ENCODE results near the gene CCDC88C. TPM values are rescaled to one million over a fixed set of nuclear protein-coding genes. Genes with fewer than 3 reads are reported as not detected.

The CCDC88C gene
- total RNA-seq, 1 experiment from 2014 or later = 29.8 TPM

DNA sequence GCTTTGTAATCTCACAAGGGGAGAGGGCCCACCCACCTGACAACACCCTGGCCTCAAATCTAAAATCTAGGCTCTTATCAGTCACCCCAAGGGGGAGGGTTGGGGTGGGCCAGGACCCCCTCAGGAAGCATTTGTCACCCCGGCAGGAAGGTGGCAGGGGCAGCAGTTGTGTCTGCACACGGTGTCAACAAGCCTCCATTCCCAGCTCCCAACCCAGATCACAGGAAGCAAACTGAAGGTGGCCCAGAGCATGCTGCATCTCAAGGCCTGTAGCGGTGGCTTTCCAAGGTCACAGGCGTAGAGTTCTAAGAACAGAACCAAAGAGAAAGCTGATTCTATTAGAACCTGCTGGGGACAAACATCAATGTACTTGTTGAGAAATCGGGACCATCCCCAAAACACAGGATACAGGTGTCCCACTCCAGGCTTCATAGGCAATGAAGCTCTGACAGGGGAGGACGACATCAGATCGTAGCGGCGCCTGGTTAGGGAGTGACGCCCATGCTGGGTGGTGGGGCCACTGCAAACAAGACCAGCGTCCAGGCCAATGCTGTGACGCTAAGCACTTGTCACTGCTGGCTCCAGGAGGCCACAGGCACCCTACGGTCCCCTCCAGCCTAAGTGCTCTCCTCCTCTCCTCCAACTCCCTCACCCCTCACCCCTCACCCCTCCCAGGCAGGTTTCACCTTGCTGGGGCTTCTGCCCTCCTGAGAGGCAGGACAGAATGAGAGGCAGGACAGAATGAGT, 52.9 kb downstream of the CCDC88C start:
- ChIA-PET CTCF (no interaction called here), POLR2A (no interaction called here)
- no TSS peak for BruUV-seq (replicated peaks)
- H3K36me3 ChIP-seq (ENCODE audit: control insufficient read depth, insufficient read depth, low read length) = no peaks in the 10 kb centered on the region
- no peak for DNase-seq
- H3K4me1 ChIP-seq = peaks cover 4% of the 10 kb centered on the region; the same call in 1 of the 2 replicates
- H3K27me3 Mint-ChIP-seq (ENCODE audit: insufficient read depth, unreplicated experiment) = no peaks in the 10 kb centered on the region
- H3K27ac Mint-ChIP-seq (ENCODE audit: unreplicated experiment) = no peak overlapping the region
- H3K27me3 ChIP-seq (replicated peaks; ENCODE audit: control insufficient read depth, insufficient read depth, low read length) = no peaks in the 10 kb centered on the region
- H3K4me1 Mint-ChIP-seq (ENCODE audit: low read depth, unreplicated experiment) = no peaks in the 10 kb centered on the region
- H3K9me3 Mint-ChIP-seq (ENCODE audit: unreplicated experiment) = no peaks in the 10 kb centered on the region
- no peak overlapping the region for H3K4me3 ChIP-seq (ENCODE audit: low read depth, low read length)
- no peaks in the 10 kb centered on the region for H3K36me3 Mint-ChIP-seq (ENCODE audit: insufficient read depth, unreplicated experiment)
- intact Hi-C loops (cut with micrococcal nuclease; ENCODE audit: unreplicated experiment) = loop anchor here (5.0 kb wide), 1 partner anchor 53 kb away; the partner anchor contains the start of gene CCDC88C
- TF ChIP-seq, protein P1, sequence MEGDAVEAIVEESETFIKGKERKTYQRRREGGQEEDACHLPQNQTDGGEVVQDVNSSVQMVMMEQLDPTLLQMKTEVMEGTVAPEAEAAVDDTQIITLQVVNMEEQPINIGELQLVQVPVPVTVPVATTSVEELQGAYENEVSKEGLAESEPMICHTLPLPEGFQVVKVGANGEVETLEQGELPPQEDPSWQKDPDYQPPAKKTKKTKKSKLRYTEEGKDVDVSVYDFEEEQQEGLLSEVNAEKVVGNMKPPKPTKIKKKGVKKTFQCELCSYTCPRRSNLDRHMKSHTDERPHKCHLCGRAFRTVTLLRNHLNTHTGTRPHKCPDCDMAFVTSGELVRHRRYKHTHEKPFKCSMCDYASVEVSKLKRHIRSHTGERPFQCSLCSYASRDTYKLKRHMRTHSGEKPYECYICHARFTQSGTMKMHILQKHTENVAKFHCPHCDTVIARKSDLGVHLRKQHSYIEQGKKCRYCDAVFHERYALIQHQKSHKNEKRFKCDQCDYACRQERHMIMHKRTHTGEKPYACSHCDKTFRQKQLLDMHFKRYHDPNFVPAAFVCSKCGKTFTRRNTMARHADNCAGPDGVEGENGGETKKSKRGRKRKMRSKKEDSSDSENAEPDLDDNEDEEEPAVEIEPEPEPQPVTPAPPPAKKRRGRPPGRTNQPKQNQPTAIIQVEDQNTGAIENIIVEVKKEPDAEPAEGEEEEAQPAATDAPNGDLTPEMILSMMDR (IDR thresholded peaks at IDR 0.05; ENCODE audit: insufficient read depth in 1 of 2, low read depth in 1 of 2, low read length in 1 of 2, severe bottlenecking in 1 of 2, unreplicated experiment in 1 of 2) = no peak
- H3K9me3 ChIP-seq = no peaks in the 10 kb centered on the region
- H3K4me3 Mint-ChIP-seq (ENCODE audit: unreplicated experiment) = no peak overlapping the region

DNA sequence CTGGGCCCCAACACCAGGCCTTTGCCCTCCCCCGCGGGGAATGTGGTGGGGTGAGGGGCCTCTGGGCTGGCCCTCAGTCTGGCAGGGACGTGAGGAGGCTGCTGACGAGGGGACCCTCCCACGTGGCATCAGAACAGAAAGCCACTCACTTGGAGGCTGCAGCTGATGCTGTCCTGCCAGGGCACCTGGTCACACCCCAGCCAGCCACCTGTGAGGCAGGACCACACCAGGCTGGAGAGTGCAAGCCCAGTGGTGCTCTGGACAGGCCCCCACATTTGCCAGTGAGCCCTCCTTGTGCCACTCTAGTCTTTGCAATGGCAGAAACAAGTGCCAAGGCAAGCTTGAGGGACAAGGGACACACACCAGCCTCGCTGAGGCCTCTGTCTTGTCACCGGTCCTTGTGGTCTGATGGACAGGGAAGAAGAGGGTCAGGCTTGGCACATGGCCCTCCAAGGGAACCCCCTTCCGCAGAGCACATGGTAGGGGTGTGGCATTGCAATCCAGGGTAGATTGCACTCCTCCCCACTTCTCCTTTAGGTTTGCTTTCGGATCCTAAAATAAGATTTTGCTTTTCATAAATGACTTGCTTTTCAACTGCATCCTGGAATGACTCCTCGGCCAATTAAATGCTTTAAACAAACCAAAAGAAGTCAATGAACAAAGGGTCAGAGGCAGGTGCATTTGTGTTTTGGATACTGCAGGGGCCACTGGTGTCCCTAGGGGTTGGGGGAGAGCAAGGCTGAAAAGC, 53.7 kb downstream of the CCDC88C start:
- Histone ChIP-seq H3K36me3 (ENCODE audit: control insufficient read depth, insufficient read depth, low read length) (no peaks in the 10 kb centered on the region), H3K4me3 (ENCODE audit: low read depth, low read length) (no peak overlapping the region), H3K27me3 (replicated peaks; ENCODE audit: control insufficient read depth, insufficient read depth, low read length) (no peaks in the 10 kb centered on the region), H3K4me1 (peaks cover 4% of the 10 kb centered on the region; the same call in 1 of the 2 replicates), H3K9me3 (no peaks in the 10 kb centered on the region)
- TF ChIP-seq, protein P1 (IDR thresholded peaks at IDR 0.05; ENCODE audit: insufficient read depth in 1 of 2, low read depth in 1 of 2, low read length in 1 of 2, severe bottlenecking in 1 of 2, unreplicated experiment in 1 of 2) = no peak
- no peaks in the 10 kb centered on the region for H3K27me3 Mint-ChIP-seq (ENCODE audit: insufficient read depth, unreplicated experiment)
- no peaks in the 10 kb centered on the region for H3K36me3 Mint-ChIP-seq (ENCODE audit: insufficient read depth, unreplicated experiment)
- CTCF ChIA-PET = no interaction called here
- BruUV-seq (replicated peaks) = no TSS peak
- no peaks in the 10 kb centered on the region for H3K9me3 Mint-ChIP-seq (ENCODE audit: unreplicated experiment)
- H3K4me1 Mint-ChIP-seq (ENCODE audit: low read depth, unreplicated experiment) = no peaks in the 10 kb centered on the region
- DNase-seq = no peak
- H3K4me3 Mint-ChIP-seq (ENCODE audit: unreplicated experiment) = no peak overlapping the region
- no peak overlapping the region for H3K27ac Mint-ChIP-seq (ENCODE audit: unreplicated experiment)
- intact Hi-C loops (cut with micrococcal nuclease; ENCODE audit: unreplicated experiment) = loop anchor here (5.0 kb wide), 1 partner anchor 53 kb away; the partner anchor contains the start of gene CCDC88C
- POLR2A ChIA-PET = no interaction called here

DNA sequence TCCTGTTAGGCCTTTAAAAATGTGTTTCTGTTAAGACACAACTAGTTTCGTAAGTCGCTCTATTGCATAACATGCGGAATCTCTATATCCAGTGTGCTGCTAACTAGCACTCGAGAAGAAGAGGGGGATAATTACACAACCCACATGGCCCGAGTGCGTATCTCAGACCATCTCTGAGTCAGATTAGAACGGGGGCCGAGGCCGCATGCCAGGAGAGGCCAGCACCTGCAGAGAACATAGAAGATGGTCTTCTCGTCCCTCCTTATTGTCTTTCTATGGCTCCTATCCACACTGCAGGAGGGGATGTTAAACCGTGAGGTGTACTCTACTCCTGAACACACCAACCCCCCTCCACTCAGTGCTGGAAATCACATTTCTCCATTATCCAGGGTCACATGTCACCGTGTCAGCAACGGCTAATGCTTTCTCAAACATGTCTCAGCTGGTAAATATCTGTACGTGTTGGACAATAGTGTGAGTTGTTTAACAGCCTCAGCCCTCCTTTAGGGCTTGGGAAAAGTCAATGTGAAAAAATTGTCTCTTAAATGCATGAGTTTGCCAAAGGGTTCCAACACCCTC, 56.3 kb downstream of the CCDC88C start:
- intact Hi-C loops (cut with micrococcal nuclease; ENCODE audit: unreplicated experiment) = loop anchor here (5.0 kb wide), 1 partner anchor 56 kb away; the partner anchor contains the start of gene CCDC88C
- H3K27me3 Mint-ChIP-seq (ENCODE audit: insufficient read depth, unreplicated experiment) = no peaks in the 10 kb centered on the region
- no peaks in the 10 kb centered on the region for H3K27me3 ChIP-seq (replicated peaks; ENCODE audit: control insufficient read depth, insufficient read depth, low read length)
- no peaks in the 10 kb centered on the region for H3K9me3 Mint-ChIP-seq (ENCODE audit: unreplicated experiment)
- no peaks in the 10 kb centered on the region for H3K36me3 ChIP-seq (ENCODE audit: control insufficient read depth, insufficient read depth, low read length)
- H3K9me3 ChIP-seq = no peaks in the 10 kb centered on the region
- no peak overlapping the region for H3K4me3 Mint-ChIP-seq (ENCODE audit: unreplicated experiment)
- H3K4me3 ChIP-seq (ENCODE audit: low read depth, low read length) = no peak overlapping the region
- DNase-seq = peak in 1 of 2 experiments; percentile 21
- H3K27ac Mint-ChIP-seq (ENCODE audit: unreplicated experiment) = no peak overlapping the region
- BruUV-seq (replicated peaks) = no TSS peak
- CTCF ChIA-PET = no interaction called here
- H3K4me1 ChIP-seq = peaks cover 4% of the 10 kb centered on the region; the same call in 1 of the 2 replicates
- H3K4me1 Mint-ChIP-seq (ENCODE audit: low read depth, unreplicated experiment) = no peaks in the 10 kb centered on the region
- H3K36me3 Mint-ChIP-seq (ENCODE audit: insufficient read depth, unreplicated experiment) = no peaks in the 10 kb centered on the region
- POLR2A ChIA-PET = no interaction called here
- TF ChIP-seq, protein P1 (IDR thresholded peaks at IDR 0.05; ENCODE audit: insufficient read depth in 1 of 2, low read depth in 1 of 2, low read length in 1 of 2, severe bottlenecking in 1 of 2, unreplicated experiment in 1 of 2) = no peak
